Keratinocyte (primary cell): ENCODE measurements around the gene IFRD2. TPM values are rescaled to one million over a fixed set of nuclear protein-coding genes. Genes with fewer than 3 reads are reported as not detected.
A peak's percentile ranks its signal among the peaks of the same experiment; 100 is the strongest.

Experiments
- DNase-seq: peaks from one replicate; pipeline ENCODE4 v3.0.0-alpha.2; 2011; ENCODE audit warnings: low read depth, missing footprints, low spot score
- FAIRE-seq: peaks from 2 replicates; lab custom pipeline; 2011; peaks lifted over from hg19 to GRCh38; lab: Jason Lieb, UNC
- H2AFZ ChIP-seq: 2 replicates; pipeline ENCODE4 v1.6.0; 2012; ENCODE audit warnings: low read length, control low read depth, inconsistent platforms; ENCODE audit not compliant: control insufficient read depth
- H3K27ac ChIP-seq: 2 replicates; pipeline ENCODE4 v1.5.1; 2011; ENCODE audit warnings: low read length; ENCODE audit not compliant: control insufficient read depth, insufficient read depth
- H3K27me3 ChIP-seq: 3 replicates; pipeline ENCODE4 v1.6.0; 2011; ENCODE audit warnings: low read length; ENCODE audit not compliant: control insufficient read depth, insufficient read depth; ENCODE audit errors: extremely low read depth
- H3K36me3 ChIP-seq, 2 experiments: 2 replicates in 1 of 2; 3 replicates in 1 of 2; pipeline ENCODE4 v1.5.1; 2011; ENCODE audit warnings: low read length in 2 of 2, mild to moderate bottlenecking in 1 of 2; ENCODE audit not compliant: control insufficient read depth in 2 of 2, insufficient read depth in 2 of 2; ENCODE audit errors: extremely low read depth in 1 of 2
- H3K4me1 ChIP-seq: 3 replicates; pipeline ENCODE4 v1.5.1; 2011; ENCODE audit warnings: low read length; ENCODE audit not compliant: control insufficient read depth, insufficient read depth; ENCODE audit errors: extremely low read depth
- H3K4me2 ChIP-seq: 3 replicates; pipeline ENCODE4 v1.6.0; 2011; ENCODE audit warnings: low read depth, low read length; ENCODE audit not compliant: control insufficient read depth, insufficient read depth; ENCODE audit errors: extremely low read depth
- H3K4me3 ChIP-seq, 3 experiments: fragments of 200-600 bp in 1 of 3; sonication (generic) in 1 of 3; 2 replicates in 2 of 3; 3 replicates in 1 of 3; pipeline ENCODE4 v1.5.1; 2011 to 2016; ENCODE audit warnings: low read length in 3 of 3, mild to moderate bottlenecking in 3 of 3, control low read depth in 2 of 3, inconsistent platforms in 1 of 3, low read depth in 1 of 3, mixed read lengths in 1 of 3, mixed run types in 1 of 3, moderate library complexity in 1 of 3; ENCODE audit not compliant: control insufficient read depth in 2 of 3, insufficient read depth in 2 of 3; ENCODE audit errors: extremely low read depth in 1 of 3
- H3K79me2 ChIP-seq: 2 replicates; pipeline ENCODE4 v1.6.0; 2012; ENCODE audit warnings: low read length; ENCODE audit not compliant: control insufficient read depth, insufficient read depth
- H3K9ac ChIP-seq: 3 replicates; pipeline ENCODE4 v1.6.0; 2011; ENCODE audit warnings: low read length; ENCODE audit not compliant: control insufficient read depth, insufficient read depth; ENCODE audit errors: extremely low read depth
- H3K9me1 ChIP-seq: 3 replicates; pipeline ENCODE4 v1.6.0; 2011; ENCODE audit warnings: low read length; ENCODE audit not compliant: control insufficient read depth, insufficient read depth; ENCODE audit errors: extremely low read depth
- H3K9me3 ChIP-seq: 2 replicates; pipeline ENCODE4 v1.5.1; 2012; ENCODE audit warnings: low read depth, low read length; ENCODE audit not compliant: control insufficient read depth
- H4K20me1 ChIP-seq: 3 replicates; pipeline ENCODE4 v1.6.0; 2011; ENCODE audit warnings: low read length; ENCODE audit not compliant: control insufficient read depth, insufficient read depth; ENCODE audit errors: extremely low read depth
- EZH2 ChIP-seq: IDR thresholded peaks from one replicate; pipeline ENCODE4 v1.6.1; 2012; ENCODE audit warnings: inconsistent platforms, mild to moderate bottlenecking, low read length, moderate library complexity
- dilution Hi-C: fragments of 300-500 bp; cut with MboI; formaldehyde crosslinking; loops from one replicate; pipeline ENCODE4 v1.7.0; 2020; ENCODE audit warnings: low sequenced_read_pairs; ENCODE audit not compliant: extremely low pct_ligation_motif_present
- polyA plus RNA-seq, 5 experiments: library from polyadenylated mRNA; depleted of rRNA in 3 of 5; stranded (reverse) in 3 of 5; stranded (forward) in 1 of 5; unstranded in 1 of 5; fragments of >200 nt; gene quantifications; 1 replicate in 1 of 5; 2 replicates in 3 of 5; 3 replicates in 1 of 5; pipeline versions ENCODE4 v1.2.1 to v1.2.3, GENCODE V29; 2011 to 2012; ENCODE audit warnings: missing spikeins in 2 of 5, low read depth in 1 of 5, low replicate concordance in 1 of 5
- TF ChIP-seq, protein P1 (sequence below), 3 experiments: IDR thresholded peaks in 1 of 3; conservative IDR thresholded peaks in 1 of 3; optimal IDR thresholded peaks in 1 of 3; 2 replicates in 2 of 3; 3 replicates in 1 of 3; pipeline versions ENCODE3 to v1.5.1; 2011; ENCODE audit warnings: low read length in 3 of 3, mild to moderate bottlenecking in 3 of 3, moderate library complexity in 2 of 3, control low read depth in 1 of 3, inconsistent platforms in 1 of 3; ENCODE audit not compliant: insufficient read depth in 2 of 3; ENCODE audit errors: extremely low read depth in 1 of 3

Gene IFRD2
- polyA plus RNA-seq, 1 donor (not counting 4 experiments of a cell fraction or from before 2014, with no cell fraction given), result 50.3 TPM

DNA sequence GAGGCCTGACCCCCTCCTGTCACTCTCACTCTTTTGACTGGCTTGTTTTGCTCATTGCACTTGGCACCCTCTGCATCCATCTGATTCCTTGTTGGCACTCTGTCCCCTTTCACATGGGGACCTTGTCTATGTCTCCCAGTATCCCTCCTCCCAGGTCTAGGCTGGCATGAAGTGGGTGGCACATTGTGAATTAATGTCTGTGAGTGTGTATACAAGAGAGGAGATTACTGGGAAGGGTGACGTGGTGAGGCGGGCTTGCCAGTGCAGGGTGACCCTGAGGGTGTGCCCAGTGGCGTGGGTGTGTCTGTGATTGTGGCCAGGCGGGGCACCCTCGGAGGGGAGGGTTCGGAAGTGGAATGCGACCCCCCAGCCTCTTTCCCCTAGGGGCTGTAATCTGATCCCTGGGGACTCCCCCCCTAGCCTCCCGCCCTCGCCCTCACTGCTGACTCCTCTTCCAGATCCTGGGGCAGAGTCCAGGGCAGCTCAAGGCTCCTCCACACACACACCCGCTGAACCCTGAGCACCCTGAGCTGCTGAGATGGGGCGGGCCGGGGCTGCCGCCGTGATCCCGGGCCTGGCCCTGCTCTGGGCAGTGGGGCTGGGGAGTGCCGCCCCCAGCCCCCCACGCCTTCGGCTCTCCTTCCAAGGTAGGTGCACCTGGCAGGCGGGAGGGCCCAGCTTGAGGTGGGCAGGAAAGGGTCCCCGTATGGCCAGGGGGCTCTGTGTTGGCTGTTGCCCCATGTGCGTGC is 23.4 kb downstream of the IFRD2 start, which contains the start of gene SEMA3B:
Gene SEMA3B, plus strand, starts transcription at position 445 of the 749 bp plus-strand sequence. Its CDS starts 94 bp downstream, at position 539.
- no peak within 1 kb of the TSS for H3K9ac ChIP-seq
- H3K4me2 ChIP-seq, result peak within 1 kb of the TSS; percentile 59
- H2AFZ ChIP-seq, result no peak within 1 kb of the TSS
- H3K36me3 ChIP-seq, result no peaks in the 10 kb centered on the region
- dilution Hi-C loops, result no loop called here
- no peak within 1 kb of the TSS for H3K4me3 ChIP-seq
- peak; percentile 41 for FAIRE-seq
- no peaks in the 10 kb centered on the region for H3K79me2 ChIP-seq
- H3K27ac ChIP-seq, result no peak within 1 kb of the TSS
- peaks cover 13% of the 10 kb centered on the region for H3K27me3 ChIP-seq
- no peak for DNase-seq
- peaks cover 2% of the 10 kb centered on the region for H3K9me1 ChIP-seq
- no peaks in the 10 kb centered on the region for H3K9me3 ChIP-seq
- no peaks in the 10 kb centered on the region for H4K20me1 ChIP-seq
- peaks cover 37% of the 10 kb centered on the region for H3K4me1 ChIP-seq
- TF ChIP-seq, protein P1, sequence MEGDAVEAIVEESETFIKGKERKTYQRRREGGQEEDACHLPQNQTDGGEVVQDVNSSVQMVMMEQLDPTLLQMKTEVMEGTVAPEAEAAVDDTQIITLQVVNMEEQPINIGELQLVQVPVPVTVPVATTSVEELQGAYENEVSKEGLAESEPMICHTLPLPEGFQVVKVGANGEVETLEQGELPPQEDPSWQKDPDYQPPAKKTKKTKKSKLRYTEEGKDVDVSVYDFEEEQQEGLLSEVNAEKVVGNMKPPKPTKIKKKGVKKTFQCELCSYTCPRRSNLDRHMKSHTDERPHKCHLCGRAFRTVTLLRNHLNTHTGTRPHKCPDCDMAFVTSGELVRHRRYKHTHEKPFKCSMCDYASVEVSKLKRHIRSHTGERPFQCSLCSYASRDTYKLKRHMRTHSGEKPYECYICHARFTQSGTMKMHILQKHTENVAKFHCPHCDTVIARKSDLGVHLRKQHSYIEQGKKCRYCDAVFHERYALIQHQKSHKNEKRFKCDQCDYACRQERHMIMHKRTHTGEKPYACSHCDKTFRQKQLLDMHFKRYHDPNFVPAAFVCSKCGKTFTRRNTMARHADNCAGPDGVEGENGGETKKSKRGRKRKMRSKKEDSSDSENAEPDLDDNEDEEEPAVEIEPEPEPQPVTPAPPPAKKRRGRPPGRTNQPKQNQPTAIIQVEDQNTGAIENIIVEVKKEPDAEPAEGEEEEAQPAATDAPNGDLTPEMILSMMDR (optimal IDR thresholded peaks at IDR 0.05 in 1 of 3, IDR thresholded peaks at IDR 0.05 in 1 of 3, conservative IDR thresholded peaks at IDR 0.05 in 1 of 3; ENCODE audit: extremely low read depth in 1 of 3, insufficient read depth in 2 of 3, low read length in 3 of 3), result no peak
- no peak for TF ChIP-seq EZH2

DNA sequence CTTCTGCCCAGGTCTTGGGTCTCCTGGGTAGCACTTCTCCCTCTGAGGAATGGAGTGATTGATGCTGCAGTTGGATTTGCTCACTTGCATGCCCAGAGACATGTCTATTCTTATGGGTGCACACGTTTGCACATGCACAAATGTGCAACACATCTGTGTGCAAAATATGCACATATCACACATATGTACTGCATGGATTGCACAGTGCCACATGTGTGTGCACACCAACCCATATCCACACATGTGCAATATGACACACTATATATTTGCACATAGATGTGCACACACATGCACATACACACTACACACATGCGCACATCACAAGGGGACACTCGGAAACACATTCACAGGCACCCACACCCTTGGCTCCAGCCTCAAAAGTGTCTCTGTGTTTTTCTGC is 24.0 kb downstream of the IFRD2 start:
- Histone ChIP-seq H3K9me1 (peaks cover 2% of the 10 kb centered on the region), H3K4me3 (no peak overlapping the region), H3K4me2 (no peak overlapping the region), H3K36me3 (no peaks in the 10 kb centered on the region), H3K27ac (no peak overlapping the region), H2AFZ (no peak overlapping the region), H3K9ac (no peak overlapping the region), H3K27me3 (peaks cover 7% of the 10 kb centered on the region), H4K20me1 (no peaks in the 10 kb centered on the region), H3K79me2 (no peaks in the 10 kb centered on the region), H3K4me1 (peaks cover 36% of the 10 kb centered on the region), H3K9me3 (no peaks in the 10 kb centered on the region)
- FAIRE-seq (no peak), DNase-seq (no peak)
- TF ChIP-seq, protein P1 (optimal IDR thresholded peaks at IDR 0.05 in 1 of 3, IDR thresholded peaks at IDR 0.05 in 1 of 3, conservative IDR thresholded peaks at IDR 0.05 in 1 of 3; ENCODE audit: extremely low read depth in 1 of 3, insufficient read depth in 2 of 3, low read length in 3 of 3), result no peak
- TF ChIP-seq EZH2, result no peak
- dilution Hi-C loops, result no loop called here
